KOPT-K1 (cell line): ENCODE results near the gene CEP104.

ENCODE experiments used
- H3K27ac ChIP-seq: fragments of 200-600 bp; sonication (generic); 2 replicates; pipeline ENCODE4 v1.5.1; 2016; ENCODE audit warnings: antibody characterized with exemption, mild to moderate bottlenecking, low read depth, low read length; ENCODE audit not compliant: poor library complexity, severe bottlenecking
- H3K36me3 ChIP-seq: fragments of 200-600 bp; sonication (generic); 2 replicates; pipeline ENCODE4 v1.5.1; 2017; ENCODE audit warnings: antibody characterized with exemption, mild to moderate bottlenecking, low read length, moderate library complexity; ENCODE audit not compliant: insufficient read depth
- H3K9me3 ChIP-seq: fragments of 200-600 bp; sonication (generic); 2 replicates; pipeline ENCODE4 v1.5.1; 2017; ENCODE audit warnings: antibody characterized with exemption, low read length, mild to moderate bottlenecking; ENCODE audit not compliant: insufficient read depth, poor library complexity, severe bottlenecking

Gene CEP104

DNA sequence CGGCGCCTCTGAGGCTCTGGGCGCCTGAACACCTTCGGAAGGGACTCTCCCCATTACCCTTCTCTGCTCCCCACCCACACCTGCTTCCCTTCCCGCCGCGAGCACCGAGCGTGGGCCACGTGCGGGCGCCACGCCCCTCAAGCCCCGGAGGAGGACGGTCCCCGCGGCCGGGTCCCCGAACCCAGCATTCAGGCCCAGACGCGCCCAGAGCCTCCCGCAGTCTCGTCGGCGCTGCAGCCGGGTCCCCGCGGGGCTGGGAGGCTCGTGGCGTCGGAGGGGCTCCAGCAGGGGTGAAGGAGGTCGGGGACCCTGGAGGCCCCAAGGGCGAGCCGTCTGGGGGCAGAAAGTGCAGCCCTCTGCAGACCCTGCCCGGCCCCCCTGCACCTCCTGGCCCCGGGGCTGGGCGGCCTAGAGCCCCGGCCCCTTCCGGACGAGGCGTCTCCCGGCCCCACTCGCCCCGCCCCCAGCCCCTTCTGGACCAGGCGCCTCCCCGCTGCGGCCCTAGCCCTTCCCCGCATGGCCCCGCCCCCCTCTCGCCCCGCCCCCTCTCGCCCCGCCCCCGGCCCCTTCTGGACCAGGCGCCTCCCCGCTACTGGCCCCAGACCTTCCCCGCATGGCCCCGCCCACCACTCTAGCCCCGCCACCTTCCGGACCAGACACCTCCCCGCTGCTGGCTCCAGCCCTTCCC lies 84.8 kb downstream of the CEP104 start:
- H3K27ac ChIP-seq: no peak overlapping the region
- no peaks in the 10 kb centered on the region for H3K9me3 ChIP-seq
- no peaks in the 10 kb centered on the region for H3K36me3 ChIP-seq

DNA sequence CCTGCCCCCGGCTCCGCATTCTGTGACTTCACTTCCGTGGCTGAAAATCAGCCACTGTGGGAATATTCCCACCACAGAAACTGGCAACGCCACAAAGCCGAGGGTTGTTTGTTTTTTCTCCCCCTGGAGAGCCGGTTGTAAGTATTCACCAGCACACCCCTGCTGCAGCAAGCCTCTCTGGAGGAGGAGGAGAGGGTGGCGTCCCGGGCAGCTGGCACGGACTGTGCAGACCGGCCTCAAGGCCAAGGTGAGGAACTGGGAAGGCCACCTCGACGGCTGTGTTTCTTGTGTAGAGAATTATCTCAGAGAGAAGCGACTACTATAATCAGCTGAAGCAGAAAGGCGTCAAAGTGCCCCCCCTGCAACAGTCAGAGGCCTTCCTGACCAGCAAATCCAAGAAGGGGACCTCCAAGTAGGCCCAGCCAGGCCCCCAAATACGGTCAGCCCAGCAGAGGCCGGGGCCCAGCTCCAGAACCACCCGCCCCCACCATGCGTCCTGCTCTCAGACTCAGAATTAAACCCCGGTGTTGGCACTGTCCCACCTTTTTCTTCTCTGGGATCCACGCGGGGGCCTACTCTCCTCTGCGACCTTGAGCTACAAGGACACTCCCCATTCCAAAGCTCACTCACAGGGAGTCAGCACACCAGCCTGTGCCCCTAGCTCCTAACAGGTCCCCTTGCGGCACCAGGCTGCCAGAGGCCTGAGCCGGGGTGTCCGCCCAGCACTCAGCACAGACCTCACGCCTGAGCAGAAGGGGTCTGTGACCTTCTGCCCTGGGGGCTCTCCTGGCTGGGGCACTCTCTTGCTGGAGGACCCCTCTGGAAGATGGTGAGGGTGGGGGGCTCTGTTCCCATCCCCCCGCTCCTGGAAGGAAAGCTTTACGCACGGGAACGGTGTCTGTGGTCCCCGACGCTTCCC lies 85.6 kb downstream of the CEP104 start:
- H3K9me3 ChIP-seq: no peaks in the 10 kb centered on the region
- no peaks in the 10 kb centered on the region for H3K36me3 ChIP-seq
- no peak overlapping the region for H3K27ac ChIP-seq

DNA sequence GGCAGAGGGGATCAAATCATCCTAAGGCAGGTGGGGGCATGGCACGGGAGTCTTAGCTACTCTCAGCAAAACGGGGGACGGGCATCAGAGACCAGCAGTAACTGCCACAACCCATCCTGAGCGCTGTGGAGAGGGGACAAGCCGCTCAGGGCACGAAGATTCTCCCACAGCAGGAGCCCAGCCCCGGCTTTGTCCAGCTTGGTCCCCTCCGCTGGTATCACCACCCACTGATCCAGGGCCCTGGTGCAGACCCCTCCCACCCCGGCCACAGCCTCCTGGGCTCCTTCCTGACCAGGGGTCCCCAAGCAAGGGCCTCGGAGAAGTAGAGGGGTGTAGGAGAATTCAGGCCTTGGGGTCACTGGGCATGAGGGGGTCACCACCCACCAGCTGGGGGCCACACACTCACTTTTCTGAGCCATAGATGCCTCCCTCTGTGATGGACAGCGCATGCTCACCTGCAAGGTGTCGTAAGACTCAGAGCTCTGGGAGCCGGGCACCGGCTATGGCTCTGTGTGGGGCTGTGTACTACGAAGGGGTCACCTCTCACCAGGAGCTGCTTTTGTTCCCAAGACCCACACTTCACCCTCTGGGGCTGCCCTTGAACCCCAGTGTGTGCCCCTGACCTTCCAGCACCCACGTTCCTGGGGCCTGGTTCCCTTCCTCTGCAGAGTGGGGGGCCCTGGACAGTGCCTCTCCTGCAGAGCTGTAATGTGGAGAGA lies 86.8 kb downstream of the CEP104 start:
- Histone ChIP-seq H3K9me3 (no peaks in the 10 kb centered on the region), H3K36me3 (no peaks in the 10 kb centered on the region), H3K27ac (no peak overlapping the region)

DNA sequence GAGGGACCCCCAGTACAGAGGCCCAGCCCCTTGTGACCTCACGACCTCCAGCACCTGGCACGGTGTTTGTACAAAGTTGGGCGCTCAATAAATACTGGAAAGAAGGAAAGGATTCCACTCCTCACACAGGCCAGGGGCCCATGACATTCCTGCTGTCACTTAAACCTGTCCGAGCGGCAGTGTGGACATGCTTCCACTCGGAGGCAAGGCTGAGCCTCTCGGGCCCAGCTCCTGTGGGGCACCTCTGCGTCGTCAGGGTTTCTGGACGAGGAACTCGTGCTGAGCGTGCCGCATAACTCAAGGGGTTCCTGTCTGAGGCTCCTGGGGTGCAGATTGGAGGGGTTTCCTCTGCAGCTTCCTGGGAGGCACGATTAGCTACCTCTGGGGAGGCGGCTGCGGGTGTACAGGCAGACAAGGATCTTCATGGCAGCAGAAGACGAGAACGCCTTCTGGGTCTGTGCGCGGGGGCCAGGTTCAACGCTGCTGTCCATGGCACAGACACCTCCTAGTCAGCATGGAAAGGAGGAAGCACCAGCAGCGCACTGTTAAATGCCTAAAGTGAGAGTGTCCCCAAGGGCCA lies 88.1 kb downstream of the CEP104 start:
- Histone ChIP-seq H3K9me3 (no peaks in the 10 kb centered on the region), H3K27ac (no peak overlapping the region), H3K36me3 (no peaks in the 10 kb centered on the region)

DNA sequence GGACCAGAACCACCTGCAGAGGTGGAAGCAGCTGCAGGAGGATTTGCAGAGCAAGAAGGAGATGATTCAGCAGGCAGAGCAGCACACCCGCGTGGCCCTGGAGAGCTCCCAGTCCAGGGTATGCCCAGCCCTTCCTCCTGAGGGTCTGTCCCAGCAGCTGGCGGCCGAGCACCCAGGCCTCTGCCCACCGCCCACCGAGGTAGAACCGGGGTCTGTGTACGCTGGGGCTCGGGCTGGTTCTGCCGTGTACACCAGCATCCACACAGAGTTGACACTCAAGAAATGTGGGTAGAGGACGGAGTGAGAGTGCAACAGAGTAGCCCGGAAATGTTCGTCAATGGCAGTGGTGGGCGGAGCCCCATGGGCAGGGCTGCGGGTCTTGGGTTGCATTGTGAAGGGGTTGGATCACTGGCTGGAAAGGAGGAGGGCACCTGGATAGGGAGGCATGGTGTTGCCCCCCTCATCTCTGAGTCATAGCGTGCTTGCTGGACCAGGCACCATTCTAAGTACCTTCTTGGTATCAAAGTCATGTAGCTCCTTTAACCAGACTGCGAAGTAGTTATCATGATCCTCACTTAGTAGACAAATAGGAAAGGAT lies 89.6 kb downstream of the CEP104 start:
- no peak overlapping the region for H3K27ac ChIP-seq
- H3K36me3 ChIP-seq: no peaks in the 10 kb centered on the region
- H3K9me3 ChIP-seq: no peaks in the 10 kb centered on the region

DNA sequence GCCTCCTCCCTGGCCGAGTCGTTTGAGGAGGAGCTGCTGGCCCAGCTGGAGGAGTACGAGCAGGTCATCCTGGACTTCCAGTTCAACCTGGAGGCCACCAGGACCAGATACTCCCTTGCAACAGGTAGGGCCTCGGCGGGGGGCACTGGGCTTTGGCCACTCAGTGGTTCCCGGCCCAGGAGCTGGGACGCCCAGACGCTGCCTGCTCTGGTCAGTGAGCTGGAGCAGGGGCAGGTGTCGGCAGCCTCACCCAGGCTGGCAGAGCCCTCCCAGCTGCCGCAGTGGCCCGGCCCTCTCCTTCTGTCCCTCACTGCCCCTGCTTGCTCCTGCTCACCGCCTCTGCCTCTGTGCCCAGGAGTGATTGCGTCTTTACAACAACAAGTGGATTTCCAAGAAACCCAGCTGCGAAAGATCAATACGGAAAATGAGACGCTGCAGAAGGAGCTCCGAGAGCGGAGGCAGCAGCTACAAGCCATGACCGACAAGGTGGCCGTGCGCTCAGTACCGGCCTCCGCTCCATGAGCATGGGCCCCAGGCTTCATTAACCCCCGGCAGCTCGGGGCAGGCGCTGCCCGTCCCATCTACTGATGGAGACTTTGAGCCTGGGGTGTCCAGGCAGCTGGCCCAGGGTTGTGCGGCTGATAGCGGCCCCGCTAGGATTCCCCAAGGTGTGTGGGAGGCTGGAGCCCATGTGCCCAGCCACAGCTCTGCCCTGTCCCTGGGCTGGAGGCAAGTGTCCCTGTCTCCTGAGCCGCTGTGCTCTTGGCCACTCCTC lies 93.5 kb downstream of the CEP104 start:
- Histone ChIP-seq H3K36me3 (no peaks in the 10 kb centered on the region), H3K9me3 (peaks cover 17% of the 10 kb centered on the region), H3K27ac (no peak overlapping the region)

DNA sequence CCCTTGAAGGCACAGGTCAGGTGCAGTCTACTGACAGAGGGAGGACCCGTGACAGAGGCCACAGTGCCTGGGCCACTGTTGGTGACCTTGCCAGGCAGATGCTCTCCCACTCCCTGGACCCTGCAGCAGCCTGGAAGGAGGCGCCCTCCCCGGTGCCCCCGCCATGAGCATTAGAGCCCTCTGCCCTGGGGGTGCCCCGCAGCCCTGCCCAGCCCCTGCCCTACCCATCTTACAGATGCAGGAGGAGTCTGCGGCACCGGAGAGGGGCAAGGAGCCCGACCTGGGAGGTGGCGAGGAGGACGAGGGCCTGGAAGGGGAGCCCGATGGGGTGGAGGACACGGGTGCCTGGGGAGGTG lies 94.2 kb downstream of the CEP104 start:
- peaks cover 17% of the 10 kb centered on the region for H3K9me3 ChIP-seq
- no peaks in the 10 kb centered on the region for H3K36me3 ChIP-seq
- no peak overlapping the region for H3K27ac ChIP-seq

DNA sequence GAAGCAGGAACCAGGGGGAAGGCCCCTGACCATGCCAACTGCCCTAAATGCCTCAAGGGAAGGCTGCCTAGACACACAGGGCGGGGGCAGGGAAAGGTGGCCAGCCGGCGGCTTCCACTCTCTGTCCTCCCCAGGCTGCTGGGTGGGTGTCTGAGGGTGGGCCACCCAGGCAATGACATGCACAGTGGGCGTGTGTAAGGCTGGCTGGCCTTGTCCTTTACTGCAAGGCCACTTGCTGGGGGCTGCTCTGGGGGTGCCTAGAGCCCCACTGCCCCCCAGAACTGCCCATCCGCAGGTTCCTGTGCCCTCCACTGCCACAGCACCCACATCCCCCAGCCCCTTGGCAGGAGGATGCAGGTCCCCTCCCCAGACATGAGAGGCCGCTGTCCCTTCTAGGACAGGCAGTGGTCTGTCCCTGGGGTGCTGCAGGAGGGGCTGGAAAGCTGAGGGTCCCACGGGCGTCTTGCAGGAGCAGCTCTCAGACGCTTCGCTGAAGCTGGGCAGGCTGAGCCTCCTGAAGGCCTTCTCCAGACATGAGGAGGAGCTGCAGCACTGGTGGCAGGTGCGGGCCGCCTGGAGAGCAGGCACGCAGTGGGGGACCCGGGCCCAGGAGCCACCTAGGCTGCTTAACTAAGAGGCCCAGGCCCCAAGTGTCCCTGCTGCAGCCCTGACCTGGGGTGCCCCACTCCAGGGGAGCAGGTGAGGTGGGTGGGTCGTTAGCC lies 94.7 kb downstream of the CEP104 start:
- Histone ChIP-seq H3K27ac (no peak overlapping the region), H3K36me3 (no peaks in the 10 kb centered on the region), H3K9me3 (peaks cover 17% of the 10 kb centered on the region)
